ENCODE results near the gene JMJD7.

Gene JMJD7

GRCh38 chr15:41801850-41802455 is 25.9 kb upstream of the JMJD7 start:
- no peak for DNase-seq

- peak; percentile 54 for DNase-seq
Measured at GRCh38 chr15:41804361-41804760, 23.5 kb upstream of the JMJD7 start.

GRCh38 chr15:41804916-41805666 is 22.8 kb upstream of the JMJD7 start:
- no peak for DNase-seq

GRCh38 chr15:41805711-41806110 is 22.2 kb upstream of the JMJD7 start:
- DNase-seq: no peak

- peak; percentile 51 for DNase-seq
Measured at GRCh38 chr15:41806291-41807181, 21.4 kb upstream of the JMJD7 start.

GRCh38 chr15:41809121-41809520 is 18.8 kb upstream of the JMJD7 start:
- no peak for DNase-seq

GRCh38 chr15:41809526-41810220 is 18.2 kb upstream of the JMJD7 start:
- DNase-seq: no peak

GRCh38 chr15:41810651-41811431 is 17.1 kb upstream of the JMJD7 start:
- DNase-seq: no peak

- DNase-seq: peak; percentile 92
Measured at GRCh38 chr15:41811432-41812195, 16.3 kb upstream of the JMJD7 start.

- no peak for DNase-seq
Measured at GRCh38 chr15:41812820-41813375, 15.0 kb upstream of the JMJD7 start.

GRCh38 chr15:41813426-41813825 is 14.5 kb upstream of the JMJD7 start:
- DNase-seq: no peak

GRCh38 chr15:41814534-41814933 is 13.4 kb upstream of the JMJD7 start:
- no peak for DNase-seq

- no peak for DNase-seq
Measured at GRCh38 chr15:41816788-41817187, 11.1 kb upstream of the JMJD7 start.

GRCh38 chr15:41817327-41817726 is 10.6 kb upstream of the JMJD7 start:
- no peak for DNase-seq

- no peak for DNase-seq
Measured at GRCh38 chr15:41817781-41818180, 10.1 kb upstream of the JMJD7 start.

GRCh38 chr15:41819455-41820050 is 8.3 kb upstream of the JMJD7 start:
- no peak for DNase-seq

- DNase-seq: no peak
Measured at GRCh38 chr15:41820791-41821423, 7.0 kb upstream of the JMJD7 start.

- peak; percentile 84 for DNase-seq
Measured at GRCh38 chr15:41821831-41822230, 6.1 kb upstream of the JMJD7 start.

GRCh38 chr15:41822471-41822870 is 5.4 kb upstream of the JMJD7 start:
- DNase-seq: no peak

- DNase-seq: no peak
Measured at GRCh38 chr15:41822957-41823356, 4.9 kb upstream of the JMJD7 start.
